K562 (cell line): ENCODE data around the gene HEXIM2. TPM values are rescaled to one million over a fixed set of nuclear protein-coding genes. Genes with fewer than 3 reads are reported as not detected.

Experiments used
- BACH1 ChIP-seq: fragments of 200-800 bp; sonication (Bioruptor generic); IDR thresholded peaks from 2 replicates; pipeline ENCODE4 v1.6.1; 2016; ENCODE audit warnings: missing genetic modification characterization, missing compliant biosample characterization
- BRCA1 ChIP-seq, 2 experiments: fragments of 450-650 bp in 1 of 2; sonication (generic) in 1 of 2; formaldehyde crosslinking in 1 of 2; IDR thresholded peaks; 2 replicates each; pipeline versions ENCODE4 v1.5.0 to v1.6.1; 2017 to 2020; ENCODE audit warnings: mild to moderate bottlenecking in 1 of 2, missing genetic modification reagents in 1 of 2
- CTBP1 ChIP-seq: fragments of 450-650 bp; IDR thresholded peaks from 2 replicates; pipeline ENCODE4 v1.6.1; 2016; ENCODE audit warnings: borderline replicate concordance
- DIDO1 ChIP-seq: fragments of 450-650 bp; IDR thresholded peaks from 2 replicates; pipeline ENCODE4 v1.6.1; 2016; ENCODE audit warnings: low read depth, missing biosample characterization, missing genetic modification characterization
- FOXM1 ChIP-seq, 2 experiments: fragments of 450-650 bp in 1 of 2; sonication (generic) in 1 of 2; formaldehyde crosslinking in 1 of 2; IDR thresholded peaks; 2 replicates each; pipeline versions ENCODE4 v1.6.1 to v1.9.0; 2017 to 2022; ENCODE audit warnings: low read depth in 2 of 2, mild to moderate bottlenecking in 2 of 2, missing genetic modification reagents in 1 of 2, moderate library complexity in 1 of 2
- ID3 ChIP-seq, 2 experiments: fragments of 250-450 bp in 1 of 2; fragments of 450-650 bp in 1 of 2; sonication (Bioruptor Pico) in 1 of 2; IDR thresholded peaks; 2 replicates each; pipeline versions ENCODE4 v1.6.1 to v1.8.0; 2016 to 2021; ENCODE audit warnings: mild to moderate bottlenecking in 2 of 2, moderate library complexity in 2 of 2, missing compliant biosample characterization in 1 of 2, missing genetic modification characterization in 1 of 2
- MAFK ChIP-seq: IDR thresholded peaks from 2 replicates; pipeline ENCODE4 v1.6.1; 2011; ENCODE audit warnings: low read length, improper control_type of control experiment
- MCM2 ChIP-seq: fragments of 450-650 bp; IDR thresholded peaks from 2 replicates; pipeline ENCODE4 v1.6.1; 2017; ENCODE audit warnings: low read depth, mild to moderate bottlenecking
- MEF2A ChIP-seq: IDR thresholded peaks from 2 replicates; pipeline ENCODE4 v1.6.1; 2011; ENCODE audit warnings: low read depth, mild to moderate bottlenecking, low read length, moderate library complexity; ENCODE audit not compliant: control insufficient read depth
- MNT ChIP-seq, 2 experiments: fragments of 450-650 bp; conservative IDR thresholded peaks; 2 replicates each; pipeline ENCODE4 v1.6.1; 2017; ENCODE audit warnings: mild to moderate bottlenecking in 2 of 2, moderate library complexity in 2 of 2
- MTA2 ChIP-seq: fragments of 450-650 bp; IDR thresholded peaks from 2 replicates; pipeline ENCODE4 v1.6.1; 2016; ENCODE audit warnings: low read depth
- NFE2 ChIP-seq: IDR thresholded peaks from 2 replicates; pipeline ENCODE4 v1.6.1; 2014; ENCODE audit warnings: antibody characterized with exemption, low read depth
- NR2F6 ChIP-seq: fragments of 450-650 bp; formaldehyde crosslinking; IDR thresholded peaks from 2 replicates; pipeline ENCODE4 v1.4.0; 2020; ENCODE audit warnings: mild to moderate bottlenecking
- NUFIP1 ChIP-seq: fragments of 450-650 bp; IDR thresholded peaks from 2 replicates; pipeline ENCODE4 v1.6.1; 2018; ENCODE audit not compliant: partially characterized antibody
- RBM15 ChIP-seq: fragments of 200-400 bp; formaldehyde crosslinking; IDR thresholded peaks from 2 replicates; pipeline ENCODE4 v1.6.1; 2018; ENCODE audit warnings: mild to moderate bottlenecking, low read length, moderate library complexity; ENCODE audit not compliant: insufficient read depth
- RCOR1 ChIP-seq, 2 experiments: IDR thresholded peaks; 2 replicates each; pipeline ENCODE4 v1.6.1; 2012; ENCODE audit warnings: low read depth in 2 of 2, low read length in 2 of 2, borderline replicate concordance in 1 of 2, improper control_type of control experiment in 1 of 2
- SIX5 ChIP-seq, 2 experiments: IDR thresholded peaks; 2 replicates each; pipeline ENCODE4 v1.6.1; 2011; ENCODE audit warnings: low read length in 2 of 2, borderline replicate concordance in 1 of 2, low read depth in 1 of 2, mild to moderate bottlenecking in 1 of 2, moderate library complexity in 1 of 2; ENCODE audit not compliant: insufficient read depth in 1 of 2
- SMAD3 ChIP-seq: fragments of 450-650 bp; formaldehyde crosslinking; conservative IDR thresholded peaks from 2 replicates; pipeline ENCODE4 v1.4.0; 2020; ENCODE audit warnings: mild to moderate bottlenecking
- TARDBP ChIP-seq: fragments of 450-650 bp; IDR thresholded peaks from 2 replicates; pipeline ENCODE4 v1.6.1; 2016
- TCF3 ChIP-seq: sonication (generic); formaldehyde crosslinking; IDR thresholded peaks from 2 replicates; pipeline ENCODE4 v1.4.0; 2020; ENCODE audit warnings: mild to moderate bottlenecking, missing genetic modification reagents
- ZBTB1 ChIP-seq: sonication (generic); formaldehyde crosslinking; IDR thresholded peaks from 2 replicates; pipeline ENCODE4 v1.8.1; 2023; ENCODE audit warnings: missing genetic modification reagents, low read depth, mild to moderate bottlenecking, borderline replicate concordance
- ZBTB26 ChIP-seq: fragments of 450-650 bp; formaldehyde crosslinking; IDR thresholded peaks from 2 replicates; pipeline ENCODE4 v1.4.0; 2022; ENCODE audit warnings: missing genetic modification characterization
- ZNF134 ChIP-seq: fragments of 250-450 bp; sonication (Bioruptor Pico); conservative IDR thresholded peaks from 2 replicates; pipeline ENCODE4 v1.4.0; 2020
- ZNF316 ChIP-seq: fragments of 450-650 bp; IDR thresholded peaks from 2 replicates; pipeline ENCODE4 v1.6.1; 2016
- polyA plus RNA-seq, 8 experiments: library from polyadenylated mRNA; depleted of rRNA in 4 of 8; stranded (reverse) in 5 of 8; unstranded in 3 of 8; fragments of >200 nt; fragmentation: Nextera tagmentation in 2 of 8; fragmentation: Illumina TruSeq in 1 of 8; extraction: Ambion mirVana in 2 of 8; extraction: Trizol in 1 of 8; gene quantifications; 2 replicates each; pipeline versions ENCODE4 v1.2.1 to v1.2.3, GENCODE V29; 2011 to 2014; ENCODE audit warnings: inconsistent platforms in 1 of 8, missing spikeins in 1 of 8
- total RNA-seq, 7 experiments: library from RNA; depleted of rRNA in 6 of 7; stranded (reverse); fragments of >200 nt in 6 of 7; fragmentation: Illumina TruSeq in 2 of 7; extraction: Trizol in 2 of 7; gene quantifications; 2 replicates each; pipeline versions ENCODE4 v1.2.1 to v1.2.3, GENCODE V29; 2011 to 2021; ENCODE audit warnings: low replicate concordance in 1 of 7

HEXIM2 gene
- total and polyA plus RNA-seq, 9 of the 15 experiments (the other 6 are each of a cell fraction or from before 2014, with no cell fraction given) = 0.69 to 3.4 (median 1.1) TPM; not detected in 2

GRCh38 chr17:45148183-45149036, 13.3 kb upstream of the HEXIM2 start, which contains the start of gene HEXIM1 (continued):
- TF ChIP-seq ZBTB1 (CRISPR knock-in tag) = no peak
- no peak for TF ChIP-seq DIDO1 (tag)
- TF ChIP-seq MEF2A = no peak
- peak; percentile 10 for TF ChIP-seq MAFK
- peak; percentile 78 for TF ChIP-seq MTA2
- 0 out of 2 replicates have a peak, but pooled peaks have one; percentile 12 for TF ChIP-seq BACH1 (tag)
- peak; percentile 67; the same call in 1 of the 2 replicates for TF ChIP-seq TARDBP
- TF ChIP-seq MCM2 = peak; percentile 81; the same call in 1 of the 2 replicates
- TF ChIP-seq ZBTB26 (CRISPR knock-in tag) = peak; percentile 100
- TF ChIP-seq ZNF134 = peak; percentile 40; the same call in 1 of the 2 replicates
- 0 out of 2 replicates have a peak, but pooled peaks have one; percentile 18 for TF ChIP-seq TCF3
- TF ChIP-seq ID3 (CRISPR knock-in tag; IDR thresholded peaks at IDR 0.05) = no peak
- TF ChIP-seq ID3 (tag; IDR thresholded peaks at IDR 0.05) = peak; percentile 90
- TF ChIP-seq NR2F6 (CRISPR knock-in tag) = peak; percentile 95
- peak; percentile 1 to 5; a peak in 1 of 4 replicates for TF ChIP-seq MNT (conservative IDR thresholded peaks at IDR 0.05)
- TF ChIP-seq ZNF316 = 0 out of 2 replicates have a peak, but pooled peaks have one; percentile 3
- no peak for TF ChIP-seq NUFIP1
- peak; percentile 83 for TF ChIP-seq CTBP1
- TF ChIP-seq RCOR1 (IDR thresholded peaks at IDR 0.05; ENCODE audit: borderline replicate concordance in 1 of 2, low read depth in 2 of 2, low read length in 2 of 2) = peak; percentile 17 to 72; a peak in 2 of 4 replicates
- 0 out of 2 replicates have a peak, but pooled peaks have one; percentile 12 for TF ChIP-seq NFE2
- no peak for TF ChIP-seq BRCA1 (IDR thresholded peaks at IDR 0.05)
- TF ChIP-seq BRCA1 (CRISPR knock-in tag; IDR thresholded peaks at IDR 0.05) = no peak
- TF ChIP-seq SIX5 (IDR thresholded peaks at IDR 0.05; ENCODE audit: borderline replicate concordance in 1 of 2, insufficient read depth in 1 of 2, low read depth in 1 of 2, low read length in 2 of 2) = peak in 1 of 2 experiments; percentile 63; a peak in 3 of 4 replicates
- no peak for TF ChIP-seq FOXM1 (IDR thresholded peaks at IDR 0.05; ENCODE audit: low read depth)
- TF ChIP-seq FOXM1 (CRISPR knock-in tag; IDR thresholded peaks at IDR 0.05; ENCODE audit: low read depth) = peak; percentile 87; the same call in 1 of the 2 replicates
- peak; percentile 92 for TF ChIP-seq SMAD3 (CRISPR knock-in tag)
- TF ChIP-seq RBM15 = no peak
